SK-N-MC (cell line): ENCODE results near the gene OR52D1.

Experiments used
- EZH2 ChIP-seq: fragments of 200-600 bp; sonication (generic); IDR thresholded peaks from one replicate; pipeline ENCODE4 v1.6.1; 2017; ENCODE audit warnings: antibody characterized with exemption
- POLR2AphosphoS5 ChIP-seq: IDR thresholded peaks from 2 replicates; pipeline ENCODE4 v1.6.1; 2012; ENCODE audit warnings: mild to moderate bottlenecking, low read depth, low read length, borderline replicate concordance

- TF ChIP-seq POLR2AphosphoS5 (no peak), EZH2 (no peak)
Observed at GRCh38 chr11:5500393-5500801, 11.9 kb downstream of the OR52D1 start.
